ENCODE data around the gene MARCHF3.

DNA sequence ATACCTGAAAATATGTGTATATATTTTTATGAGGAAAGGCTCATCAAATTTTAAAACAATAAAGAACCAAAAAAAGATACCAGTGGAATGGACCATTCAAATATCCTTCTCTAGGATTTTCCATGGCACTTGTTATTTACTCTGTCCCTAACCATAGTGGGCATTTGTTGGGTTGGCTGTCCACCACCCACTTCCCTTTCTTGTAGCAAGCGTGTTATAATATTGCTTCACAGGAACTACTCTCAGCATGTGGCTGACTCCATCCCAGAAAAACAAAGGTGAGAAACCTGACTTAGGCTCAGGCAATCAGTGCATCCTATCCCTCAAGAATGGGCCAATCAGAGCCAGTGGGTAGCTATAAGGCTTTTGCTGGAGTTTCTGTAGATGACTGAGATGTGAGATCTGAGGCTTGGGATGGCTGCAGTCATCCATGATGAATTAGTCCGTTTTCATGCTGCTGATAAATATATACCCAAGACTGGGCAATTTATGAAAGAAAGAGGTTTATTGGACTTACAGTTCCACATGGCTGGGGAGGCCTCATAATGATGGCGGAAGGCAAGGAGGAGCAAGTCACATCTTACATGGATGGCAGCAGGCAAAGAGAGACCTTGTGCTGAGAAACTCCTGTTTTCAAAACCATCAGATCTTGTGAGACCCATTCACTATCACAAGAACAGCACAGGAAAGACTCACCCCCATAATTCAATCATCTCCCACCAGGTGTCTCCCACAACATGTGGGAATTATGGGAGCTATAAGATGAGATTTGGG, 25.7 kb upstream of the MARCHF3 start:
- TF ChIP-seq, protein P1, sequence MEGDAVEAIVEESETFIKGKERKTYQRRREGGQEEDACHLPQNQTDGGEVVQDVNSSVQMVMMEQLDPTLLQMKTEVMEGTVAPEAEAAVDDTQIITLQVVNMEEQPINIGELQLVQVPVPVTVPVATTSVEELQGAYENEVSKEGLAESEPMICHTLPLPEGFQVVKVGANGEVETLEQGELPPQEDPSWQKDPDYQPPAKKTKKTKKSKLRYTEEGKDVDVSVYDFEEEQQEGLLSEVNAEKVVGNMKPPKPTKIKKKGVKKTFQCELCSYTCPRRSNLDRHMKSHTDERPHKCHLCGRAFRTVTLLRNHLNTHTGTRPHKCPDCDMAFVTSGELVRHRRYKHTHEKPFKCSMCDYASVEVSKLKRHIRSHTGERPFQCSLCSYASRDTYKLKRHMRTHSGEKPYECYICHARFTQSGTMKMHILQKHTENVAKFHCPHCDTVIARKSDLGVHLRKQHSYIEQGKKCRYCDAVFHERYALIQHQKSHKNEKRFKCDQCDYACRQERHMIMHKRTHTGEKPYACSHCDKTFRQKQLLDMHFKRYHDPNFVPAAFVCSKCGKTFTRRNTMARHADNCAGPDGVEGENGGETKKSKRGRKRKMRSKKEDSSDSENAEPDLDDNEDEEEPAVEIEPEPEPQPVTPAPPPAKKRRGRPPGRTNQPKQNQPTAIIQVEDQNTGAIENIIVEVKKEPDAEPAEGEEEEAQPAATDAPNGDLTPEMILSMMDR (IDR thresholded peaks at IDR 0.05) = no peak
- no peak for TF ChIP-seq POLR2A (IDR thresholded peaks at IDR 0.05)
